ENCODE measurements around the gene SEMA3C.

The SEMA3C gene

GRCh38 chr7:80924090-80924489, 5.2 kb upstream of the SEMA3C start:
- DNase-seq = no peak

- peak; percentile 89 for DNase-seq
These were observed 4.4 kb upstream of the SEMA3C start for GRCh38 chr7:80923211-80923612.

DNA sequence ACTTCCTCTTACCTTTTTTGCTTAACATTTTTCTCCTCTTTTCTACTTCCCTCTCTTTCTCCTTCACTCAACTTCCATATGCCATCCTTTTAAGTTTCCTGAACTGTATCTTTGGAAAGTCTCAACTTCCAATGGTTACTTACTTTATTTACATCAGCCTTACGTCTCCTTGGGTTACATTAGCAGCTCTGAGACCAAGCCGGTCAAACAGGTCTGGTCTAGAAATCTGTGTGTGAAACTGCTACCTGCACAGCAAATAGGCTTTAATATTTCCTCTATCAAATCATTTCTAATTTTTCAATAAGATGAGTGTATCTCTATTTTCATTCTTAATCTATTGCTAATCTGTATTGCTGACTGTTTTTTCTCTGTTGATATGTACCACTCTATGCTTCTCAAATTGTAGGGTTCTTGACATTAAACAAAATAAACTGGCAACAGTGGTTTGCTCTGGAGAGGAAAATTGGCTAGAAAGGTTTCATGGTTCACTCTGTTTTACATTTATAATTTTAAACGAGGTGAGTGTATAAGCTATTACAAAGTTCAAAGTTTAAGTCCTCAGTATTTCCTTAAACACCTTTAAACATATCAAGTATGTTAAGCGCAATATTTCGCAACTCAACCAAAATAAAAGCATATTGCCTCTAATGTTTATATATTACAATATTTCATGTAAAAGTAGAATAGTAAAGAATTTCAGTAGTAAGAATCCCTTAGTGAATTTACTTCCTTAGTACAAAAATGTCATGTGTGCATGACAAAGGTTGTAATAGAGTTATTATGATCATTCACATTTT, 3.6 kb upstream of the SEMA3C start:
- DNase-seq = no peak

DNA sequence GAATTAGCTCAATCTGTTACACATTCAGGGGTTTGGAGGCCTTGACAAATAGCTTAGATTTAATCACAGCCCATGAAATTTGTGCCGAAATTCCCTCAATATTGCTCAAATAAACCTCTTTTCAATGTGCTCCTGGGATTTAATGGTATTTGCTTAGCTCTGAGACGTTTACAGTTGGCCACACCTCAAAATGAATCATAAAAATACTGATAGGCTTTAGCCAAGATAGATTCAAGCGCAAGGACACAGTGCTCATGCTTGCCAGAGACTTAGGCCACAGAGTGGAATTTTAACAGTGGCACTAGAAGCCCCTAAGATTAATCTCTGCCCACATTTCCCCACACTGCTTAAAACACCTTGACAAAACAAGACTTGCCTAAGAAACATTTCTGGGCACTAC, 2.3 kb upstream of the SEMA3C start:
- no peak for DNase-seq

DNA sequence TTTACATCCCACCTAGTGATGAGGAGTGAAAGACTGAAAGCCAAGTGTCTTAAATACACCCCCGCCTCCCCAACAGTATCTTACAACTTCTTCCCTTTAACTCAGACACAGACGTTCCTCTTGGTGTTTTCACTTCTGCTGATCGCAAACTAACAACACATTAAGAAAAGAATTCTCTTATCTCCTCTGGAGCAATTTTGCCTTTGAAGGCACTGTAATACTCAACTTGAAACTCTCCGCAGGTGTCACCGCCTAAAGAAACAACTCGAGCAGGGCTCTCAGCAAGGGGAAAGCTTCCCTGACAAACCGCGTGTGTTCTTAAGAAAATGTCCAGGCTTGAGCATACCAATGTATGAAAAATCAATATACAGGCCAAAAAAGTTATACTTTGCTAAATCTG, 452 bp downstream of the SEMA3C start:
- no peak for DNase-seq

- no peak for DNase-seq
These were observed 1.8 kb downstream of the SEMA3C start for GRCh38 chr7:80916770-80917741.

GRCh38 chr7:80910228-80910627, 8.6 kb downstream of the SEMA3C start:
- DNase-seq = no peak

GRCh38 chr7:80908360-80908797, 10.5 kb downstream of the SEMA3C start:
- peak; percentile 21 for DNase-seq

DNA sequence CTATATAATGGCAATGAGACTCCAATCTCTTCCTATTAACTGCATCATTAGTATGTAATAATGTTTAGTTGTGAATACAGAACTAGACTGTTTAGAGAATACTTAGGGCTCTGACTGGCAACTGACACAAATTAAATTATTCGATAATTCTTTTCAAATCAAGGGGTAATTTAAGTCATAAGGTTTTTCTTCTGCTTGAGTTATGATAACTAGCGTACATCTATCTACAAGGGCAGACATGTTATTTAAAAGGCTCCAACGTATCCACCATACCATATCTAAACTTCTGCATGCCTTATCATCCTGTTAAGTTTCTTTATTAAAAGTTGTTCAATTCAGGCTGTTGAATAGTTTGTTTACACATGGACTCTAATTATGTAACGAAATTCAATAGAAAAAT, 11.2 kb downstream of the SEMA3C start:
- no peak for DNase-seq

GRCh38 chr7:80907141-80907601, 11.7 kb downstream of the SEMA3C start:
- DNase-seq = no peak

DNA sequence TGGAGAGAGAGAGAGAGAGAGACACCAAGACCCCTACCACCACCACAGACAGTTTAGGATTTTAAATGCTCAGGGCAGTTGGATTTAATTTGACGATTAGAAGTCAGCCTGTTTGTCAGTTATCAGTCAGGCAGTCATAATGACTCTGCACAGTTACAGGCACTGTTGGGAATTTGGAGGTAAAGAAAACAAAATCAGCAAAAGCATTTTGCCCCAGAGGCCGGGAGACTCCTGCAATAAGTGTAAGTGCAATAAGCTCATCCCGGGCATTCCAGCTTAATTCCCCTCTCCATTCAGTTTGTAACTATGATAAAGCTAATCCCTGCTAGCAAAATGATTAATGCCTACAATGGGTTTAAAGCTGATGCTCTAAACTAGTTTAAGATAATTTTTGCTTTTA, 13.5 kb downstream of the SEMA3C start:
- DNase-seq = no peak

DNA sequence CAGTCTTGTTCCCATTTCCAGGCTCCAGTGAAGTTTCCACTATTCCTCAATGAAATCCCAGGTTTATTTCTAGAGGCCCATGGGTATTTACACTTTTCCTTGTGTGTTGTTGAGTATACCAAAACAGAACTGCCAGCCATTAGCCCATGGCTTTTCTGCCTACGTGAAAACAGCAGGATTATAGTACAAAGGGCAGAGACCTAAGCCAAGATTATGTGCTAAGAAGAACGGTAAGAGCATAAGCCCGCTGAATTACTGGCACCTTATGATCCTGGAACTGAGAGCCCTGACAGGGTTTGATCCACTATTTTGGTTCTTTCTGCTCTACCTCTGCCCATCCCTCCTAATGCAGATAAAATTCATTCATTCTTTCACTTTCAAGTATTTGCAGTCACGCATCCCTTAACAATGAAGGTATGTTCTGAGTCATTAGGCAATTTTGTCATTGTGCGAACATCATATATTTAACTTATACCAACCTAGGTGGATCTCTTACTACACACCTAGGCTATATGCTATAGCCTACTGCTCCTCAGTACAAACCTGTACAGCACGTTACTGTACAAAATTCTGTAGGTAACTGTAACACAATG, 16.0 kb downstream of the SEMA3C start:
- DNase-seq = no peak

- no peak for DNase-seq
These were observed 16.8 kb downstream of the SEMA3C start for GRCh38 chr7:80902019-80902418.

- DNase-seq = no peak
These were observed 18.0 kb downstream of the SEMA3C start for GRCh38 chr7:80900583-80901576.

DNA sequence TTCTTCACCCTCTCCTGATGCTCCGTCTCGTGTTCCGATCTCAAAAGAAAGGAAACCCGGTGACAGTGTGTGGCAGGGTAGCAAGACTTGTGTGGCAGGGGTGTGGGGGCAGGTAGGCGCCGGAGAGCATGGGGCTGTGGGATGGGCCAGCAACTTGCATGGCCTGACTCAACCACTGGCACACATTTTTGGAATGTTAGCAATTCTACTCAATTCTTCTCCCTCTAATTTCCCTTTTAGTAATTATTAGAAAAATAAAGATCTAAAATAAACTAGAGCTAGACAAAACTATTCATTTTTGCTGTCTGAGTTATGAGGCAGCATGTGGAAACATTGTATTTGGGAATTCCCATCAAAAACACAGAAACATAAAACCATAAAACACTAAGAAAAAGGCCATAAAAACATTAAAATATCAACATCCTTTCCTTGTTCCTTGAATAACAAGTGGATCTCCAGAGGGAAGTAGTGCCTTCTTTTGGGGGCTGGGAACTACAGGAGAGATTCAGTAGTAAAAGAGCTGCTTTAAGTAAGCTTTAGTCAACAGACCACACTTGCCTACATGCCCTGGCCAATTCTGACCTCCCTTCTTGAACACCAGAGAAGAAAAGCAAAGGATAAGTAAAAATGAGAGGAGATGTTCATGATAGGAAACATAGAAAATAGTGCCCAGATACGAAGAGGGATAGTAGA, 21.8 kb downstream of the SEMA3C start:
- DNase-seq = no peak

GRCh38 chr7:80895056-80895455, 23.8 kb downstream of the SEMA3C start:
- DNase-seq = no peak

GRCh38 chr7:80891259-80891544, 27.6 kb downstream of the SEMA3C start:
- no peak for DNase-seq

- DNase-seq = no peak
These were observed 28.2 kb downstream of the SEMA3C start for GRCh38 chr7:80890426-80891258.

- DNase-seq = no peak
These were observed 29.3 kb downstream of the SEMA3C start for GRCh38 chr7:80889525-80889924.

- no peak for DNase-seq
These were observed 33.1 kb downstream of the SEMA3C start for GRCh38 chr7:80885757-80886156.
